ENCODE measurements around the gene MEF2B.
A peak's percentile ranks its signal among the peaks of the same experiment; 100 is the strongest.

Gene MEF2B

GRCh38 chr19:19121371-19121770 lies 48.7 kb downstream of the MEF2B start:
- TF ChIP-seq, protein P1, sequence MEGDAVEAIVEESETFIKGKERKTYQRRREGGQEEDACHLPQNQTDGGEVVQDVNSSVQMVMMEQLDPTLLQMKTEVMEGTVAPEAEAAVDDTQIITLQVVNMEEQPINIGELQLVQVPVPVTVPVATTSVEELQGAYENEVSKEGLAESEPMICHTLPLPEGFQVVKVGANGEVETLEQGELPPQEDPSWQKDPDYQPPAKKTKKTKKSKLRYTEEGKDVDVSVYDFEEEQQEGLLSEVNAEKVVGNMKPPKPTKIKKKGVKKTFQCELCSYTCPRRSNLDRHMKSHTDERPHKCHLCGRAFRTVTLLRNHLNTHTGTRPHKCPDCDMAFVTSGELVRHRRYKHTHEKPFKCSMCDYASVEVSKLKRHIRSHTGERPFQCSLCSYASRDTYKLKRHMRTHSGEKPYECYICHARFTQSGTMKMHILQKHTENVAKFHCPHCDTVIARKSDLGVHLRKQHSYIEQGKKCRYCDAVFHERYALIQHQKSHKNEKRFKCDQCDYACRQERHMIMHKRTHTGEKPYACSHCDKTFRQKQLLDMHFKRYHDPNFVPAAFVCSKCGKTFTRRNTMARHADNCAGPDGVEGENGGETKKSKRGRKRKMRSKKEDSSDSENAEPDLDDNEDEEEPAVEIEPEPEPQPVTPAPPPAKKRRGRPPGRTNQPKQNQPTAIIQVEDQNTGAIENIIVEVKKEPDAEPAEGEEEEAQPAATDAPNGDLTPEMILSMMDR (IDR thresholded peaks at IDR 0.05): no peak

DNA sequence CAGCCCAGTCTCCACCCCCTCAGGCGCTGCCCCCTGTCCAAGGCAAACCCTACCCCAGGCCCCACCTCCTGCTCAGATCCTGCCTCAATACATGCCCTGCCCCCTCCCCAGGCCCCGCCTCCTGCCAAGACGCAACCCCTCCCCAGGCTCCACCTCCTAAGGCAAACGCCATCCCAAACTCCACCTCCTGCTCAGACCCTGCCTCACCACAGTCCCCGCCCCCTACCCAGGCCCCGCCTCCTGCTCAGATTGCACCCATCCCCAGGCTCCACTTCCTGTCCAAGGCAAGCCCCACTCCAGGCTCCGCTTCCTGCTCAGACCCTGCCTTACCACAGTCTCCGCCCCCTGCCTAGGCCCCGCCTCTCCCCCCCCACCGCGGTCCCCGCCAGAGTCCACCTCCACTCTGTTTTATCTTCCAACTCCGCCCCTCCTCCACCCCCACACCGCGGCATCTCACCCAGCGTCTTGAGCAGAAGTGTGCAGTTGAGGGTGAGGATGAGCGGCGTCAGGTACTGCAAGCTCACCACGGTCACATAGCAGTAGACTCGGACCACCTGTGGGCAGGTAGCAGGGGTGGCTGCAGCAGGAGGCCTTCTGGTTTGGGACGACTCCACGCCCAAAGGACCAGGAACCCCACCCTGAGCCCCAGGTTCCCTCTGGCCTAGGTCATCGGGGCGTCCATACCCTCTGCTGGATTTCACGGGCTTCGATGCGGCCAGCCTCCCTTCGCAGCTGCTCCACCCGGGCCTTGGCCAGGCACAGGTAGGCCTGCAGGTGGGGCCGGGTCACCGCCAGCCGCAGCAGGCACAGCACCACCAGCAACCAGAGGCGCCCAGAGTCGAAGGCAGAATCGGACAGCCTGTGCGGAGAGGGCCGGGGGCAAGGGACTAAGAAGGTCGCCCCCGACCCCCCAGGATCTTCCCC lies 49.5 kb downstream of the MEF2B start:
- TF ChIP-seq, protein P1 (IDR thresholded peaks at IDR 0.05): no peak

DNA sequence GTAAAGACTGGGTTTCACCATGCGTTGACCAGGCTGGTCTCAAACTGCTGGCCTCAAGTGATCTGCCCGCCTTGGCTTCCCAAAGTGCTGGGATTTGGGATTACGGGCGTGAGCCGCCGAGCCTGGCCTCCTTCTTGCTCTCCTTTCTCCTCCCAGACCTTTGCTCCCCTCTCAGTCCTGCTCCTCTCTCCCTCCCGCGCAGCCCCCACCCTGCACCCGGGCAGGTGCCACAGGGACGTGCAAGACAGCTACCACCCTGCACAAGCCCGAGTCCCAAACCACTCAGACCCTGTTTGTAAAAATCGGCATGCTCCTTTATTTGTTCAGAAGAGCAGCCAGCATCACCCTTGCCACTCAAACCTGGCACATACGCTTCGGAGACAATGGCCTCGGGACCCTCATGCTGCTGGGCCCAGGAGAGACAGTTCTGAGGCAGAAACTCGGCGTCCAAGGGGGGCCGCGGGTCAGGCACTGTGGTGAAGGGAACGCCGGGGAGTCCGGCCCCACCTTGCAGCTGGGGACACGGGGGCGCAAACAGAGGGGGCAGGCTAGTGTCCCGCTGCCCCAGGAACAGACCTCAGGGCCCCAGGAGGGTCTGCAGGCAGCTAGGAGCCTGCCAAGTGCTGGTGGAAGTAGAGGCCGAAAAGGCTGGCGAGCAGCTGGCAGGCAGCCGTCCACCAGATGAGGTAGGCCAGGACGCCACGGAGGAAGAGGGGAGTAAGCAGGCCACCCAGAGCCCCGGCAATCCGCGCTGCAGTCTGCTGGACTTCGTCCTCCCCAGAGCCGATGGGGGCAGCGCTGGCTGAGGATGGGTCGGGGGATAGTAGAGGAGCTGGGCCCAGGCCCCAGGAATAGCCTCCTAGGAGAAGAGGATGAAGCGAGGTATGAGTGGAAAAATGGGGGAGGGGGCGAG lies 50.5 kb downstream of the MEF2B start:
- TF ChIP-seq, protein P1 (IDR thresholded peaks at IDR 0.05): no peak

- TF ChIP-seq, protein P1 (IDR thresholded peaks at IDR 0.05): peak; percentile 55
Observed at GRCh38 chr19:19115954-19116353, 54.1 kb downstream of the MEF2B start.

DNA sequence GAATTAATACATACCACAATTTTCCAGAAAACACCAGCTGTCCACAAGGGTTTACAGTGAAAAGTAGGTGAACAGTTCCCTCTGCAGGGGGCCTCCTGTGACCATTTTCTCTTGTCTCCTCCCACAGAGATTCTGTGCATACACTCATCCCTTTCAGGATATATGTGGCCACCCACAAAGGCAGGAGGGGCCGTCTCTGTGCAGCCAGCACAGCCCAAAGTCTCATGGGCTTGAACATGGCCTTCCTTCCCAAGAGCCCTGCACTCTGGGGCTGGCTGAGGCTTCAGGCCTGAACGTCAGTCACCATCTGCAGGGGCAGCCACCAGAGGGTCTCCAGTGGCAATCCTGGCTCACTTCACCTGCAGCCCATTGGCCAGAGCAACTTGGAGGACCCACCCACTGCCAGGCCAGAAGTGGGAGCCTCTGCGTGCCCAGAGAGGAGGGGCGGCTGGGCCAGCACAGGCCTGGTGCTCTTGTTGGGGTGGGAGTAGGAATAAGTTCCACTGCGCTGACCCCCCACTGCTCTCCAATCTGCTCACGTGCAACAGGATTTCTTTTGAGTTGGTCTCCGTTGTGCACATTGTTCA lies 56.9 kb downstream of the MEF2B start:
- TF ChIP-seq, protein P1 (IDR thresholded peaks at IDR 0.05): no peak

DNA sequence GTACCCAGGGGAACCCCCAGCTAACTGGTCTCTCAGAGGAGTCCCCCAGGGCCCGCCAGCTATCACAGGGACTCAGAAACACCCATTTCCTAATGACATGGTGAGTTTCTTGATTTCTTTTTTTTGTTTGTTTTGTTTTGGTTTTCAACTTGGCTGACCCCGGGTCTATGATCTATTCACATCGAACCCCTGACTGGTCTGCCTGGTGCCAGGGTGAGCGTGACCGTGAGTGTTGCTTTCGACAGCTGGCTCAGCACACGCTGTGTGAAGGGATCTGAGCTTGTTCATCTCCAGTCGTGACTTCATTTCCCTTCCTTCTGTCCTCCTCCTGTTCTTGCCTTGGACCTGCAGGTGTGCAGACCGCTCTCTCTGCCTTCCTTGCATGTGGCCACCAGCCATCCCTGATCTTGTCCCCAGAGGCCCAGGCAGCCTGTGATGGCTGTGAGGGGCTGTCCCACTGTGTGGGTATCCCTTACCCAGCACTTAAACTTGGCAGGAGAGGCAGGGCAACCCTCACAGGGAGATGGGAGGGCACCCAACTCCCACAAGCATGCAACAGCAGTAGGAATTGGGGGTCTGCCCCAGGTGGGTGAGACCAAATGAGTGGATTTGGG lies 58.0 kb downstream of the MEF2B start:
- TF ChIP-seq, protein P1 (IDR thresholded peaks at IDR 0.05): no peak

Measured in LNCAP (cell line).